GM21619 (cell line): Measurements from ENCODE around the gene SGF29.
"Not testable (repeated sequence)": the region's sequence is repeated elsewhere in the genome, so short reads cannot be mapped to it uniquely, and the experiment has no call there.

ENCODE experiments used
- ATAC-seq: cut with Tn5 transposase; IDR thresholded peaks from one replicate; pipeline ENCODE4 v1.9.1; 2021; ENCODE audit not compliant: unreplicated experiment

The SGF29 gene

GRCh38 chr16:28592979-28593553 is 39.3 kb downstream of the SGF29 start:
- ATAC-seq, result no peak

- not testable (repeated sequence) for ATAC-seq
Observed at GRCh38 chr16:28595451-28595850, 41.7 kb downstream of the SGF29 start.

GRCh38 chr16:28596115-28596630 is 42.5 kb downstream of the SGF29 start:
- no peak for ATAC-seq

DNA sequence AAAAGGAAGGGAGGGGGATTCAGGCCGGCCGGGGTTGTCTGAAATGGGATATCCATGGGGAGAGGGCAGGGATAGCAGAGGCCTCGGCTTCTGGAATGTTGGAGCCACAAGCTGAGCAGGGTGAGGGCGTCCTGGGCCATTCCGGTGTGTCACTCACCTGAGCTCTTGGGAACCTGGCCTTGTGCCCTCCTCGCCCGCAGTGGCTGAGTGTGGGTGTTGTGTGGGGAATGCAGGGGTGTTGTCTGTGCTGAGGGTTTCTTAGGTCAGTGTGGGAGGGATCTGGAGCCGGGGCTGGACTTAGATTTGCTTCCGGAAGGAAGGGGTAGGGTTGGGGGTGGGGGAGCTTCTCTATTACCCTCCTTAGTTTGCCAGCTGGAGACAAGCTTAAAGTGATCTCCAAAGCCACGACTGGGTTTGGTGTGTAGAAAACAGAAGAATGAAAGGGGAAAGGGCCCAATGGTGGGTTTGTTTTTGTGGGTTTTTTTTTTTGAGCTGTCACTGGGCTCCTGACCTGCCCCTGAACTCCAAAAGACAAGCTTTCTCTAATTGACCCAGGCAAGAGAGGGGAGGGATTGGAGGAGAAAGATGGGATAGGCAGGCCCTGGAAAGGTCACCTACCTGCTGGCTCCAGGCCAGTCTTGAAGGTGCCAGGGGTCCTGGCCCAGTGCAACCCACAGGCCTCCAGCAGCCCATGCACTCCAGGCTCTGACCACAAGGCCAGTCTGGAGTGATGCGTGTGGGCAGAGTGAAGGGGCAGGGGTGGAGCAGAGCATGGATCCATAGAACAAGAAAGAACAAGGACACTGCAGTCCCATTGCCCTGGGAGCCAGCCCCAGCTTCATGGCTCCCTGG is 43.3 kb downstream of the SGF29 start, which contains the start of gene SULT1A2:
Gene SULT1A2 (minus strand): TSS at position 211 of the 852 bp plus-strand sequence. CDS start 1,120 bp downstream, outside the sequence.
- no peak for ATAC-seq

DNA sequence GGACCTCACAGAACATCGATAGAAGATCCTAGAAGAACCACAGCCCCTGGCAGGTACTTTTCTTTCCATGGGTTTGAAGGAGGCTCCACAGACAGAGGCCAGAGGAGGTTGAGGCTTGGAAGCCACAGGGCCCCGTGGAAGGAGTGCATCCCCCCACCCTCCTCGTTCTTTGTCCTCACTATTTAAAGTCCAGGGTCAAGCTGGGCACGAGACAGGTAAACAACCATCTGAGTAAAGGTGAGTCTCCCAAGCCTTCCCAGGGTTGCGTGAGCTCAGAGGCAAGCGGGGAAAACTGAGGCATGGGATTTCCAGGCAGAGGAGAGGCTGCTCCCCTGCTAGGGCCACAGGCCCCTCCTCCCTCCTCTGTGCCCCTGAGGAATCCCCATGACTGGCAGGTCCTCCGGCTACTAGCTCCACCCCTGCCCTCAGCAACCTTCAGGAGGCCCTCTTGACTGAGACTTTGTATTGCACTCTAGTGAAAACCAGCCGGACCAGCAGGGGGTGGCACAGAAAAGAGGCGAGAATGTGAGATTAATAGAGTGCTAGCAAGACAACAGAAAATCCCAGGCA is 44.1 kb downstream of the SGF29 start:
- no peak for ATAC-seq

GRCh38 chr16:28599377-28600285 is 45.9 kb downstream of the SGF29 start:
- ATAC-seq, result peak; percentile 66

- not testable (repeated sequence) for ATAC-seq
Observed at GRCh38 chr16:28600965-28601364, 47.2 kb downstream of the SGF29 start.

DNA sequence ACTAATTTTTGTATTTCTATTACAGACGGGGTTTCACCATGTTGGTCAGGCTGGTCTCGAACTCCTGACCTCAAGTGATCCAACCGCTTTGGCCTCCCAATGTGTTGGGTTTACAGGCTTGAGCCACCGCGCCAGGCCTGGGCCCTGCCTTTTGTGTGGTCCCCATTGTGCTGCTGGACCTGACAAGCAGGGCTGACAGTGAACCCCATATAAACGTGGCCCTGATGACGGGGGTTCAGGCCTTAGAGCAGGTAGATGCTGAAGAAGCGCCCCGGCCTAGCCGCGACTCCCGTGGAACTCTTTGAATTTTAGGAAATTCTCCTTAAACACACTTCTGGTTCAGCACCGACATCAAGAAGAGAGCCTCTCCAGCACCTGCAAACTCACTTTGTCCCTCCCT is 47.9 kb downstream of the SGF29 start:
- not testable (repeated sequence) for ATAC-seq

DNA sequence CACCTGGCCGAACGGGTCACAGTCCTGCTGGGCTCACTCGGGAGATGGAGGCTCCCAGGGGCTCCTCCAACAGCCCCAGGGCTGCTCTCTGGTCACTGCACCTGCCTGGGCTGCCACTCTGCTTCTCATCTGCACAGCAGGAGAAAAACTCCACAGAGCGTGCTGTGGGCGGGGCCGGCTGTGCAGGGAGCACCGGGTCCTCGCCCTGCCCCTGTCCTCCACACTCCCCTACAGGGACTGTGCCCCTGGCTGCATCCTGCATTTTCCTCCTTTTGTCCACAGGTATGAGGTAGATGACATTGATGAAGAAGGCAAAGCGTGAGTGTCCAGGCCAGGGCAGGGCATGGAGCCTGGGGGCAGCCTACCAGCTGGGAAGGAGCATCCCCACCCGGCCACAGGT is 48.3 kb downstream of the SGF29 start:
- ATAC-seq, result not testable (repeated sequence)

- ATAC-seq, result no peak
Observed at GRCh38 chr16:28602529-28602928, 48.8 kb downstream of the SGF29 start.

- ATAC-seq, result no peak
Observed at GRCh38 chr16:28603381-28604185, 49.9 kb downstream of the SGF29 start.

DNA sequence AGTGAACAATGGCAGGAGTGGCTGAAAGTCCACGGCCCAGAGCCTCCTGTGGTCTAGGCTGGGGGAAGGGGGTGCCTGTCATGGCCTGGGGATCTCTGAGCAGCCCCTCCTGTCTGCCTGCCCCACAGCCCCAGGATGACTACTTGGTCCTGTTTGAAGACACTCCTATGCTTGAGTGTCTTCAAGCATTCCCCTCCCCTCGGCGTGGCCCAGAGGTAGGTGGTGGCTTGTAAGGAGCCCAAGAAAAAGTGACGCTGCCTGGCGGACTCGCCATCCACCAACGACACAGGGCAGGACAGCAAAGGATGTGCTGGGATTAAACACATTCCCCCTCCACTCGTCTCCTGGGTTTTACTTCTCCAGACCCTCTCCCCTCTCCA is 50.5 kb downstream of the SGF29 start:
- ATAC-seq, result no peak

DNA sequence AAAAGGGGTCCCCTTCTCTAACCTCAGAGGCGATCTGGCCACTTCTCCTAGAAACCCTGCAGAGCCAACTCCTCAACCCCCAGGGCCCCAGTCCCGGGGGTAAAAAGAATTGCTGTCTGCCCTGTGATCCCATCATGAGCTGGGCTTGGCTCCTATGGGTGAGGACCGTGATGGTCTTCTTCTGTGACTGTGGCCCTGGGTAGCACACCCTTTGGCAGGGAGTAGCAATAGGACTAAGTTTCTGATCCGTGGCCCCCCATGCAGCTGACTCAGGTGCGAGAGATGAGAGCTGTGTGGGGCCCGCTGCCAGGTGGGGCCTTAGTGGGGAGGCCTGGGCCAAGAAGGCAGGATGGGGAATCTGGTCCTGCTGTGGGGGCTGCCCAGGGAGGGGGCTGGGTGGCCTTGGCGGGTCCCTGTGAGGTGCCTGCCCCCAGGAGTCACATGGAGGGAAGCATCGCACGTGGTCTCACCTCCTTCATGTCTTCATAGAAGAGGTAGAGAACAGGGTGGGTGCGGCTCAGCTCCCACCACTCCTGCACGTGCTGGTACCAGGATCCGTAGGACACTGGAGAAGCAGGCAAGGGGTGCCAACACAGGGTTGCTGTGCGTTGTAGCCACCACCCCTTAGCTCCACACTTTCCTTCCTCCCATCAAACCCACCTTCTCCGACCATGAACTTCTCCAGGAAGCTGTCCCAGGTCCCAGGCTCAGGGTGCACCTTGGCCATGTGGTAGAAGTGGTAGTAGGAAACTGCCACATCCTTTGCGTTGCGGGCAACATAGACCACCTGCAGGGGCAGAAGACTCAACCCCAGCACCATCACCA is 52.8 kb downstream of the SGF29 start:
- ATAC-seq, result no peak

DNA sequence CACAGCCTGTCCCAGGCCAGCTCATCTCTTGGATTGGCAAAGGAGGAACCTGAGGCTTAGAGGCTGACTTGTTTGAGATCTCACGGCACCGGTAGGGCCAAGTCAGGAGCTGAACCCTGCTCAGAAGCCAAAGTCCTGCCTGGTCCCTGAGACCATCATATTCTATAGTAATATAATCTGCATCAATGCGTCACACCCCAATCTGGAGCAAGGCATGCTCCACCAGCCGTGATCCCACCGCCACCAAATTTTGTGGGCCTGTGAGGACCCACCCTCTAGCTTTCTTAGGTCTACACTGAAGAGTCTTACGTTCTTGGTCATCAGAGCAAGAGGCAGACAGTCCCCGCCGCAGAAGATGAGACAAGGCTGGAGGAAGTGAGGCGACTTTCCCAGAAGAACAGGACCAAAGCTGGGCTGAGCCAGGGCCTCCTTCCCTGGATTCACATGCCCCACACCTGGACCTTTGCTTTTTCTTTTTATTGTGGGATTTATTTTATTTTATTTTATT is 53.5 kb downstream of the SGF29 start:
- no peak for ATAC-seq

DNA sequence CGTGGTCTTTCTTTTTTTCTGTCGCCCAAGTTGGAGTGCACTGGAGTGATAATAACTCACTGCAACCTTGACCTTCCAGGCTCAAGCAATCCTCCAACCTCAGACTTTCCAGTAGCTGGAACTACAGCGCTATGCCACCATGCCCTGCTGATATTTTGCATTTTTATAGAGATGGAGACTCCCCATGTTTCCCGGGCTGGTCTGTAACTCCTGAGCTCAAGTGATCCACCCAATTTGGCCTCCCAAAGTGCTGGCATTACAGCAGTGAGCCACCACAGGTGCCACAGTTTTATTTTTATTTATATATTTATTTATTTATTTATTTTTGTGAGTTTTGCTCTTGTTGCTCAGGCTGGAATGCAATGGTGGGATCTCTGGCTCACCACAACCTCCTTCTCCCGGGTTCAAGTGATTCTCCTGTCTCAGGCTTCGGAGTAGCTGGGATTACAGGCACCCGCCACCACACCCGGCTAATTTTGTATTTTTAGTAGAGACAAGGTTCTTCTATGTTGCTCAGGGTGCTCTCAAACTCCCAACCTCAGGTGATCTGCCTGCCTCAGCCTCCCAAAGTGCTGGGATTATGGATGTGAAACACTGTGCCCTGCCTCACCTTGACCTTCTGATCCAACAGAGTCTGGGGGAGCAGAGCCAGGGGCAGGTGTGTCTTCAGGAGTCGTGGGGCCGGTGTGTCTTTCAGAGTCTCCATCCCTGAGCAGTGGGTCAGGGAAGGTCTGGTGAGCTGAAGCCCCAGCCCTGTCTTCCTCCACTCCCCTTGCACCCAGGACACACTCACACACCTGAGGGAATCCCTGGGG is 54.2 kb downstream of the SGF29 start:
- ATAC-seq, result not testable (repeated sequence)

GRCh38 chr16:28608496-28608808 is 54.7 kb downstream of the SGF29 start:
- not testable (repeated sequence) for ATAC-seq

DNA sequence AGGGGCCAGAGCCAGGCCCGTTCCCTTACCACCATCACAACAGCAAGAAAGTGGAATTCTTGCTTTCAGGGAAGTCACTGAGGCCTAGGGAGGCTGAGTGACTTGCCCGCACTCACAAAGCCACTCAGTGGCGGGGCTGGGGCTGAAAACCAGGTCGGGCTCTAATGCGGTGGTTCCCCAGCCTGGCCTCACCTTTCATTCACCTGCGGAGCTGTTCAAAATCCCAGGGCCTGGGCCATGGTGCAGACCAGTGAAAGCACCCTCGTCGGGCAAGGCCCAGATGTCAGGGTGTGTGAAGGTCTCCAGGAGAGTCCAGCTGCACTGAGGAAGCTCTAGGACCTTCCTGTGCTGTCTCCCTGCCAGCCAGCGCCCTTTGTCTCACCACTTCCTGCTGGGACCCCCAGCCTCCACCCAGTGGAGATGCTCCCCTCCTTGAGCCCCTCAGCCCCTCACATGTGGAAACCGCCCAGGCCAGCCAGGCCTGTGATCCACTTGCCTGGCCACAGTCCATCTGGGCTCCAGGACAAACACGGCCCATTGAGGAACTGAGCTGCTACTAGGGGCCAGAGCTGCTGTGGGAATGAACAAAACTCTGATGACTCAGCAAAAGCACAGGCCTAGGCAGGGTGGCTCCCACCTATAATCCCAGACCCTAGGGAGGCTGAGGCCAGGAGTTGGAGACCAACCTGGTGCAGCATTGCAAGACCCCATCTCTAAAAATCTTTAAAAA is 55.3 kb downstream of the SGF29 start:
- not testable (repeated sequence) for ATAC-seq
